HCT116 (cell line): Measurements from ENCODE around the gene GEMIN7. TPM values are rescaled to one million over a fixed set of nuclear protein-coding genes. Genes with fewer than 3 reads are reported as not detected.

Experiments used
- ATAC-seq: fragments of 200-7000 bp; cut with Tn5 transposase; 2 replicates; pipeline ENCODE4 v1.9.1; 2020; ENCODE audit warnings: mild to moderate bottlenecking, moderate library complexity
- BruUV-seq: library from RNA; stranded (reverse); fragments of 400-500 nt; replicated peaks from 2 replicates; lab custom pipeline; 2021; lab: Mats Ljungman, UMichigan
- CTCF ChIA-PET: fragments of 300-600 bp; sonication (Branson Sonifier 250); formaldehyde crosslinking; loops from one replicate; lab custom pipeline; 2021; ENCODE audit warnings: antibody characterized with exemption; lab: Charles Lee
- POLR2A ChIA-PET: fragments of 300-600, 350-600 bp; sonication (Branson Sonifier 250); formaldehyde crosslinking; loops from one replicate; lab custom pipeline; 2021; ENCODE audit warnings: antibody characterized with exemption; lab: Charles Lee
- RAD21 ChIA-PET, 2 experiments: fragments of 300-600 bp; sonication (Branson Sonifier 250); formaldehyde crosslinking; loops; one replicate each; lab custom pipeline; 2023; ENCODE audit warnings: low total read pairs in 2 of 2; ENCODE audit not compliant: uncharacterized antibody in 2 of 2, unreplicated experiment in 2 of 2, low non-redundant PET in 1 of 2; lab: Charles Lee
- DNase-seq: peaks from one replicate; pipeline ENCODE4 v3.0.0-alpha.2; 2010; ENCODE audit warnings: low read depth, low spot score
- H2AFZ ChIP-seq: fragments of 200-600 bp; shearing (Covaris generic), sonication (generic); 2 replicates; pipeline ENCODE4 v1.6.1; 2017; ENCODE audit warnings: low read depth, mixed run types, mixed read lengths, antibody characterized with exemption, low read length; ENCODE audit not compliant: poor library complexity, severe bottlenecking
- H3K27ac ChIP-seq: 2 replicates; pipeline ENCODE4 v1.5.1; 2012; ENCODE audit warnings: low read depth, low read length
- H3K27me3 ChIP-seq: fragments of 200-600 bp; sonication (generic); 2 replicates; pipeline ENCODE4 v1.6.1; 2016; ENCODE audit warnings: mixed run types, low read length, mixed read lengths; ENCODE audit not compliant: insufficient read depth
- H3K36me3 ChIP-seq, 2 experiments: fragments of 200-500 bp in 1 of 2; fragments of 200-600 bp in 1 of 2; sonication (Bioruptor generic) in 1 of 2; sonication (generic) in 1 of 2; 2 replicates each; pipeline versions ENCODE4 v1.5.1 to v1.6.1; 2014 to 2016; ENCODE audit warnings: low read length in 2 of 2, inconsistent platforms in 1 of 2, mixed read lengths in 1 of 2, mixed run types in 1 of 2; ENCODE audit not compliant: insufficient read depth in 2 of 2, control insufficient read depth in 1 of 2
- H3K4me1 ChIP-seq, 2 experiments: fragments of 200-600 bp in 1 of 2; sonication (generic) in 1 of 2; 2 replicates each; pipeline versions ENCODE4 v1.5.1 to v1.6.1; 2012 to 2017; ENCODE audit warnings: low read length in 2 of 2, inconsistent platforms in 1 of 2, mild to moderate bottlenecking in 1 of 2, mixed read lengths in 1 of 2, mixed run types in 1 of 2, moderate library complexity in 1 of 2; ENCODE audit not compliant: insufficient read depth in 2 of 2, control insufficient read depth in 1 of 2
- H3K4me2 ChIP-seq: fragments of 200-600 bp; sonication (generic); 2 replicates; pipeline ENCODE4 v1.6.1; 2017; ENCODE audit warnings: mixed run types, low read length, mixed read lengths
- H3K4me3 ChIP-seq, 2 experiments: fragments of 200-600 bp in 1 of 2; sonication (generic) in 1 of 2; replicated peaks in 1 of 2; 2 replicates each; pipeline ENCODE4 v1.5.1; 2011 to 2016; ENCODE audit warnings: low read length in 2 of 2, control low read depth in 1 of 2, low read depth in 1 of 2, mild to moderate bottlenecking in 1 of 2, mixed read lengths in 1 of 2, mixed run types in 1 of 2
- H3K79me2 ChIP-seq: fragments of 200-600 bp; sonication (generic); 2 replicates; pipeline ENCODE4 v1.6.1; 2017; ENCODE audit warnings: mild to moderate bottlenecking, mixed run types, low read length, moderate library complexity, mixed read lengths; ENCODE audit not compliant: insufficient read depth
- H3K9ac ChIP-seq: fragments of 200-600 bp; sonication (generic); 2 replicates; pipeline ENCODE4 v1.6.1; 2016; ENCODE audit warnings: low read length, mixed read lengths
- H3K9me2 ChIP-seq: fragments of 200-600 bp; sonication (generic), shearing (Covaris generic); 2 replicates; pipeline ENCODE4 v1.6.1; 2017; ENCODE audit warnings: mixed run types, mild to moderate bottlenecking, moderate library complexity; ENCODE audit not compliant: insufficient read depth
- H3K9me3 ChIP-seq, 2 experiments: fragments of 200-500 bp in 1 of 2; fragments of 200-600 bp in 1 of 2; sonication (Bioruptor generic) in 1 of 2; sonication (generic) in 1 of 2; 2 replicates each; pipeline ENCODE4 v1.6.1; 2014 to 2017; ENCODE audit warnings: low read length in 2 of 2, mixed read lengths in 2 of 2, inconsistent platforms in 1 of 2, low read depth in 1 of 2, mild to moderate bottlenecking in 1 of 2, mixed run types in 1 of 2, moderate library complexity in 1 of 2; ENCODE audit not compliant: control insufficient read depth in 1 of 2, insufficient read depth in 1 of 2
- H4K20me1 ChIP-seq: fragments of 200-600 bp; sonication (generic), shearing (Covaris generic); 2 replicates; pipeline ENCODE4 v1.6.1; 2017; ENCODE audit warnings: mixed run types, mild to moderate bottlenecking, moderate library complexity; ENCODE audit not compliant: insufficient read depth
- ATF3 ChIP-seq: IDR thresholded peaks from 2 replicates; pipeline ENCODE4 v1.6.1; 2012
- CEBPB ChIP-seq: IDR thresholded peaks from 2 replicates; pipeline ENCODE4 v1.6.1; 2012; ENCODE audit warnings: low read depth
- CTCF ChIP-seq, 3 experiments: fragments of 200-600 bp in 1 of 3; sonication (generic) in 1 of 3; IDR thresholded peaks in 2 of 3; conservative IDR thresholded peaks in 1 of 3; 2 replicates each; pipeline ENCODE4 v1.5.1; 2012 to 2017; ENCODE audit warnings: low read depth in 2 of 3, low read length in 2 of 3, antibody characterized with exemption in 1 of 3, borderline replicate concordance in 1 of 3, control low read depth in 1 of 3, mild to moderate bottlenecking in 1 of 3, mixed read lengths in 1 of 3, mixed run types in 1 of 3, moderate library complexity in 1 of 3; ENCODE audit not compliant: insufficient read depth in 1 of 3
- FOSL1 ChIP-seq: IDR thresholded peaks from 2 replicates; pipeline ENCODE4 v1.6.1; 2012; ENCODE audit warnings: low read depth
- JUND ChIP-seq: IDR thresholded peaks from 2 replicates; pipeline ENCODE4 v1.6.1; 2012
- POLR2A ChIP-seq: IDR thresholded peaks from 2 replicates; pipeline ENCODE4 v1.7.0; 2011; ENCODE audit warnings: borderline replicate concordance; ENCODE audit not compliant: insufficient read depth, insufficient read length; ENCODE audit errors: extremely low read depth
- POLR2AphosphoS5 ChIP-seq: IDR thresholded peaks from 2 replicates; pipeline ENCODE4 v1.6.1; 2011; ENCODE audit warnings: mild to moderate bottlenecking, low read depth, low read length, moderate library complexity
- RAD21 ChIP-seq: IDR thresholded peaks from 2 replicates; pipeline ENCODE4 v1.6.1; 2012; ENCODE audit warnings: low read depth, mild to moderate bottlenecking
- SIN3A ChIP-seq: IDR thresholded peaks from 2 replicates; pipeline ENCODE4 v1.6.1; 2012; ENCODE audit warnings: low read depth
- TCF7L2 ChIP-seq: IDR thresholded peaks from 2 replicates; pipeline ENCODE4 v1.7.0; 2011; ENCODE audit warnings: borderline replicate concordance, inconsistent platforms; ENCODE audit not compliant: insufficient read depth, insufficient read length; ENCODE audit errors: extremely low read depth
- YY1 ChIP-seq: IDR thresholded peaks from 2 replicates; pipeline ENCODE4 v1.6.1; 2011; ENCODE audit warnings: low read length, low read depth, moderate library complexity, mild to moderate bottlenecking; ENCODE audit not compliant: insufficient replicate concordance; ENCODE audit errors: extremely low read depth
- ZBTB33 ChIP-seq: IDR thresholded peaks from 2 replicates; pipeline ENCODE4 v1.6.1; 2011; ENCODE audit warnings: mild to moderate bottlenecking, low read length, moderate library complexity; ENCODE audit not compliant: insufficient replicate concordance; ENCODE audit errors: extremely low read depth
- ZNF274 ChIP-seq: fragments of 200-500 bp; sonication (Bioruptor generic); IDR thresholded peaks from 2 replicates; pipeline ENCODE4 v1.6.1; 2014; ENCODE audit warnings: mild to moderate bottlenecking, low read depth, low read length, inconsistent platforms
- intact Hi-C: fragments of 100-400 bp; cut with micrococcal nuclease; formaldehyde crosslinking; loops from 2 replicates; pipeline ENCODE4 v1.10.0; 2022
- total RNA-seq: library from RNA; stranded (reverse); gene quantifications from one replicate; pipeline ENCODE4 v1.2.1, GENCODE V29; 2021; ENCODE audit not compliant: unreplicated experiment

Gene GEMIN7
- total RNA-seq, 1 experiment from 2014 or later: 35.4 TPM

GRCh38 chr19:45136507-45137178, 57.6 kb downstream of the GEMIN7 start:
- ChIA-PET CTCF (no interaction called here), POLR2A (no interaction called here), RAD21 (no interaction called here)
- H3K9me3 ChIP-seq: no peaks in the 10 kb centered on the region
- no peaks in the 10 kb centered on the region for H3K27me3 ChIP-seq
- TF ChIP-seq FOSL1 (no peak), SIN3A (no peak), YY1 (no peak), RAD21 (no peak), JUND (no peak), CTCF (IDR thresholded peaks at IDR 0.05 in 2 of 3, conservative IDR thresholded peaks at IDR 0.05 in 1 of 3; ENCODE audit: borderline replicate concordance in 1 of 3, insufficient read depth in 1 of 3, low read depth in 2 of 3, low read length in 2 of 3) (no peak), POLR2AphosphoS5 (no peak), ZBTB33 (no peak), ATF3 (no peak), POLR2A (no peak), ZNF274 (no peak), TCF7L2 (no peak), CEBPB (no peak)
- H3K79me2 ChIP-seq: peaks cover 48% of the 10 kb centered on the region; the same call in 1 of the 2 replicates
- intact Hi-C loops: no loop called here
- H3K4me3 ChIP-seq: no peak overlapping the region
- H3K36me3 ChIP-seq: no peaks in the 10 kb centered on the region
- no TSS peak for BruUV-seq
- H3K27ac ChIP-seq: no peak overlapping the region
- H3K9me2 ChIP-seq: no peaks in the 10 kb centered on the region
- DNase-seq: no peak
- no peak for ATAC-seq
- no peak overlapping the region for H2AFZ ChIP-seq
- H3K9ac ChIP-seq: no peak overlapping the region
- H3K4me2 ChIP-seq: no peak overlapping the region
- no peaks in the 10 kb centered on the region; a peak in 2 of 4 replicates for H3K4me1 ChIP-seq
- no peaks in the 10 kb centered on the region for H4K20me1 ChIP-seq
